ENCODE data around the gene INPP4B.

INPP4B gene

DNA sequence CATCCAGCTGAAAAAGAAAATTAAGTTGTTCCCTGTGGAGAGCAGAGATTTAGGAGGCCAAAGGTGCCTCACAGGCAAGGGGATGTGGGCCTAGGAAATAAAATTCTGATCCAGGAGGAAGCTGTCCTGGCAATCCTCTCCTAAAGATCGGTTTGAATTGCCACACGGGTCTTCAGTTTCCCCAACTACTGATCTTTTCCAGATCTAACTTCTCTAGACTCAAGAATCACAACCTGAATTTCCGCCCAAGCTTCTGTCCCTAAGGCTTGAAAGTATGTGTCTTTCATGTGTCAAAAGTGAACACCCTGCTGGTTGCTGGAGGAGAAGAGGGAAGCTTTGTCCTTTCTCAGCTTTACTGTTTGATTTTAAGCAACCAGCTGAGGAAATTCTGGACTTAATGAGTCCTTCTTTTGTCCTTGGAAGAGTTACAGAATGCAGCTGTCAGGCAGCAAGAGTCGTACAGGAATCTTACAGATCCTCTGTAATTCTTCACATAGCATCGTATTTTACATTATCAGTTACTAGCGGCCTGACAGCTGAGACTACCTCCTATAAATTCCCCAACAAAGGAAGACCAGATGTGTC is 93.8 kb downstream of the INPP4B start:
- TF ChIP-seq POLR2AphosphoS5 (IDR thresholded peaks at IDR 0.05; ENCODE audit: low read depth, low read length) (no peak), TAF1 (IDR thresholded peaks at IDR 0.05; ENCODE audit: low read depth, low read length) (no peak), PAX5 (IDR thresholded peaks at IDR 0.05; ENCODE audit: insufficient read depth, low read length, severe bottlenecking) (no peak), POU2F2 (IDR thresholded peaks at IDR 0.05; ENCODE audit: low read depth, low read length) (no peak), SPI1 (IDR thresholded peaks at IDR 0.05; ENCODE audit: low read depth, low read length) (no peak)
- FAIRE-seq = no peak
- DNase-seq (ENCODE audit: insufficient read length, low spot score) = no peak

DNA sequence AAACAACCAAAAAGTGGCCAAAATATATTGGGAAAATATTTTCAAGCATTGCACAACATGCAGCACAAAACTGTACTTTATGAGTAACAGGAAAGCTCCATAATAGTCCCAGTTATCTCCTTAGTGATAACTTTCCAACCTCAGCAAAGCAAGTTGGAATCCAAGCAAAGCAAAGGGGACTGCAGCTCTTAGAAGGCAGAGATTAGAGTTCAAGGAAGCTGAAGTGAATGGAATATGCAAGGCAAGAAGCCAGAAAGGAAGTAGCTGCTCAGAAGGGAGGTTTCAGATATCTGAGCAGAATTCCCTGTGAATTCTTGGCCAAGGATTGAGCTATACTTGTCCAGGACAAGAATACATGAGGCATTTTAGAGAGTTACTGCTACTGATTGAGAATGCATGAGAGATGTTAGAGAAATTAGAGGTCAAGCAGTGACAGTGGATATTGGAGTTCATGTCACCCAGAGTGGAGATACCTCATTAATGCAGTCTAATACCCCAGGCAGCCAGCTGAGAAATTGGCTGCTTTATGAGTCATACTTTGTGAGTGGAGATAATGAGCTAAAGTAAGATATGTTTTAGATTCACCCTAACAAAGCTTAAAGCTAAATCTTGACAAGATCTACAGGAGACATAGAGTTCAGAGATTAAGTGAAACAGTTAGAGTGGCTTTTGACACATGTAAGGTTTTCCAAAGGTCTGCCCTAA is 102.8 kb downstream of the INPP4B start:
- TF ChIP-seq PAX5 (IDR thresholded peaks at IDR 0.05; ENCODE audit: insufficient read depth, low read length, severe bottlenecking) (no peak), POLR2AphosphoS5 (IDR thresholded peaks at IDR 0.05; ENCODE audit: low read depth, low read length) (no peak), TAF1 (IDR thresholded peaks at IDR 0.05; ENCODE audit: low read depth, low read length) (no peak), POU2F2 (IDR thresholded peaks at IDR 0.05; ENCODE audit: low read depth, low read length) (no peak), POLR2A (IDR thresholded peaks at IDR 0.05; ENCODE audit: low read depth, low read length) (no peak), SPI1 (IDR thresholded peaks at IDR 0.05; ENCODE audit: low read depth, low read length) (no peak)
- no peak for FAIRE-seq
- no peak for DNase-seq (ENCODE audit: insufficient read length, low spot score)

DNA sequence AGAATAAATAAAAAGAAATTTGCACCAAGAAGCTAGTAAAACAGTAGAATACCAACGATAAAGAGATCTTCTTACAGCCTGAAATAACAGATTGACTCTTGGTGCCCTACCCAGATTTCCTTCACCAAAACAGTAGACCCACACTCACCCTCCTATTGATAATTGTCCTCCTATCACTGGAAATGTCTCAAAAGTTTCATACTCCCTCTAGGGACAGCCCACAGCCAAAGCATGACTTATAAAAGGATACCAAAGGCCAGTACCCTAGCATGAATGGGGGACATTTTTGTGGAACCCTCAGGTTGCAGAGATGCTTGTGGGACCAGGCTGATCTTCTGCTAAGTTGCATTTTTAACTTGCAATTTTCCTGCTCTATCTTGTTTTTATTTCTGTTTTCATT is 104.1 kb downstream of the INPP4B start:
- TF ChIP-seq POLR2AphosphoS5 (IDR thresholded peaks at IDR 0.05; ENCODE audit: low read depth, low read length) = no peak
- no peak for TF ChIP-seq TAF1 (IDR thresholded peaks at IDR 0.05; ENCODE audit: low read depth, low read length)
- no peak for TF ChIP-seq PAX5 (IDR thresholded peaks at IDR 0.05; ENCODE audit: insufficient read depth, low read length, severe bottlenecking)
- TF ChIP-seq POLR2A (IDR thresholded peaks at IDR 0.05; ENCODE audit: low read depth, low read length) = no peak
- no peak for TF ChIP-seq SPI1 (IDR thresholded peaks at IDR 0.05; ENCODE audit: low read depth, low read length)
- no peak for TF ChIP-seq POU2F2 (IDR thresholded peaks at IDR 0.05; ENCODE audit: low read depth, low read length)
- no peak for DNase-seq (ENCODE audit: insufficient read length, low spot score)
- no peak for FAIRE-seq

- FAIRE-seq (no peak), DNase-seq (ENCODE audit: insufficient read length, low spot score) (no peak)
- TF ChIP-seq POU2F2 (IDR thresholded peaks at IDR 0.05; ENCODE audit: low read depth, low read length) = no peak
- TF ChIP-seq TAF1 (IDR thresholded peaks at IDR 0.05; ENCODE audit: low read depth, low read length) = no peak
- no peak for TF ChIP-seq POLR2AphosphoS5 (IDR thresholded peaks at IDR 0.05; ENCODE audit: low read depth, low read length)
- no peak for TF ChIP-seq SPI1 (IDR thresholded peaks at IDR 0.05; ENCODE audit: low read depth, low read length)
Observed at GRCh38 chr4:142728233-142728632, 117.9 kb downstream of the INPP4B start.

- FAIRE-seq (no peak), DNase-seq (ENCODE audit: insufficient read length, low spot score) (no peak)
- TF ChIP-seq POLR2AphosphoS5 (IDR thresholded peaks at IDR 0.05; ENCODE audit: low read depth, low read length) = no peak
- no peak for TF ChIP-seq TAF1 (IDR thresholded peaks at IDR 0.05; ENCODE audit: low read depth, low read length)
- TF ChIP-seq POLR2A (IDR thresholded peaks at IDR 0.05; ENCODE audit: low read depth, low read length) = no peak
- TF ChIP-seq POU2F2 (IDR thresholded peaks at IDR 0.05; ENCODE audit: low read depth, low read length) = no peak
- no peak for TF ChIP-seq PAX5 (IDR thresholded peaks at IDR 0.05; ENCODE audit: insufficient read depth, low read length, severe bottlenecking)
- TF ChIP-seq SPI1 (IDR thresholded peaks at IDR 0.05; ENCODE audit: low read depth, low read length) = no peak
Observed at GRCh38 chr4:142727149-142727548, 119.0 kb downstream of the INPP4B start.

DNA sequence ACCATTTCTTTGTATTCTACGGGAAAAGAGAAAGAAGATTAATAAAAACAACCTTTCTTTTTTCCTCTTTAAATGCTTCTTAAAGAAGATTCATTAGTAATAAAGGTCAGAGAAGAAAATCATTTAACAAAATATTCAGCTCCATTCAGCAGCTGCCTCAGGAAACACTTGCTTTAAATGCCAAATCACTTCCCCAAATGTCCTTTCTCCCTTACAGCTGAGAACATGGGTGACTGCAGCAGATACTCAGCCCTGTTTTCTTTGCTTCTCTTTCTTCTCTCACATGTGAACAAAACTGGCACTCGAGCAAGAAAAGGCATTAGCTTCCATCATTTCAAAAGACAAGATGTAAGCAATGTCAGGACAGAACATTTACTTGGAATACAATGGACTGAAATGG is 120.2 kb downstream of the INPP4B start:
- no peak for DNase-seq (ENCODE audit: insufficient read length, low spot score)
- FAIRE-seq = no peak
- TF ChIP-seq TAF1 (IDR thresholded peaks at IDR 0.05; ENCODE audit: low read depth, low read length) (no peak), POU2F2 (IDR thresholded peaks at IDR 0.05; ENCODE audit: low read depth, low read length) (no peak), PAX5 (IDR thresholded peaks at IDR 0.05; ENCODE audit: insufficient read depth, low read length, severe bottlenecking) (no peak), SPI1 (IDR thresholded peaks at IDR 0.05; ENCODE audit: low read depth, low read length) (no peak), POLR2AphosphoS5 (IDR thresholded peaks at IDR 0.05; ENCODE audit: low read depth, low read length) (no peak), POLR2A (IDR thresholded peaks at IDR 0.05; ENCODE audit: low read depth, low read length) (no peak)

DNA sequence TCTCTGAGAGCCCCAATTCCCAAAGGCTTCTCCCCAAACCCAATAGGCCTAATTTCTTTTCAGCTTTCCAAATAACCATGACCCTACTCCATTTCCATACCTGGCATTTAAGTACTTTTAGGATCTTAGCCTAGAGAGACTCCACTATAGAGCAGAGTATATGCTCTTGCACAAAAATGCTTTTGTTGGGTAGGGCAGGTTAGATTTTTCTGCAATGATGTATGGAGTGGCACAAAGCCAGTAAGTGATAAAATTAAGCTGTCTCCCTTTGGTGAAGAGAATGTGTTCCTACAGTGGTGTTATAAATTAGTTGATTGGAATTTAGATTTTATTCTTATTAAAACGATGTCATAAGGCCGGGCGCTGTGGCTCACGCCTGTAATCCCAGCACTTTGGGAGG is 124.9 kb downstream of the INPP4B start:
- FAIRE-seq (no peak), DNase-seq (ENCODE audit: insufficient read length, low spot score) (no peak)
- no peak for TF ChIP-seq SPI1 (IDR thresholded peaks at IDR 0.05; ENCODE audit: low read depth, low read length)
- no peak for TF ChIP-seq PAX5 (IDR thresholded peaks at IDR 0.05; ENCODE audit: insufficient read depth, low read length, severe bottlenecking)
- TF ChIP-seq TAF1 (IDR thresholded peaks at IDR 0.05; ENCODE audit: low read depth, low read length) = no peak
- no peak for TF ChIP-seq POLR2AphosphoS5 (IDR thresholded peaks at IDR 0.05; ENCODE audit: low read depth, low read length)
- no peak for TF ChIP-seq POU2F2 (IDR thresholded peaks at IDR 0.05; ENCODE audit: low read depth, low read length)
- TF ChIP-seq POLR2A (IDR thresholded peaks at IDR 0.05; ENCODE audit: low read depth, low read length) = no peak

GRCh38 chr4:142719854-142720541 is 126.1 kb downstream of the INPP4B start:
- TF ChIP-seq POLR2A (IDR thresholded peaks at IDR 0.05; ENCODE audit: low read depth, low read length) = no peak
- FAIRE-seq = no peak
- no peak for DNase-seq (ENCODE audit: insufficient read length, low spot score)

DNA sequence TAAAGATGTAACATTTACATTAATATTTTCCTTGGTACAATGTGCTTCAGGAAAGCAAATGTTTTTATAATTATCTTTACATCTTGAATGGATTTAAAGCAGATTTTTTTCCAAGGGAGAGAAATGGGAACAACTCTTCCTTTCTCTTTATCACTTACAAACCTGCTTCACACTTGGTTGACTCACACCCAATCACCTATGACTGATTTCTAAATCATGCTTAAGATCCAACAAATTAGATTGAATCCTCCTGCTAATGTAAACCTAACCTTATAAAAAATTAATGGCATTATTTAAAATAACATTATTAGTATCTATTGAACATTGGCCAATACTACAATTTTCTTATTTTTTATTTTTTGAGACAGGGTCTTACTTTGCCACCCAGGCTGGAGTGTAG is 127.1 kb downstream of the INPP4B start:
- FAIRE-seq = no peak
- TF ChIP-seq PAX5 (IDR thresholded peaks at IDR 0.05; ENCODE audit: insufficient read depth, low read length, severe bottlenecking) (no peak), TAF1 (IDR thresholded peaks at IDR 0.05; ENCODE audit: low read depth, low read length) (no peak), SPI1 (IDR thresholded peaks at IDR 0.05; ENCODE audit: low read depth, low read length) (no peak), POLR2AphosphoS5 (IDR thresholded peaks at IDR 0.05; ENCODE audit: low read depth, low read length) (no peak), POU2F2 (IDR thresholded peaks at IDR 0.05; ENCODE audit: low read depth, low read length) (no peak), POLR2A (IDR thresholded peaks at IDR 0.05; ENCODE audit: low read depth, low read length) (no peak)
- DNase-seq (ENCODE audit: insufficient read length, low spot score) = no peak

All from GM12891 (cell line).